ENCODE data around the gene INO80.

Gene INO80

GRCh38 chr15:41011055-41011815 is 104.8 kb downstream of the INO80 start:
- DNase-seq (ENCODE audit: low read depth) = no peak
- no peak for TF ChIP-seq CTCF (IDR thresholded peaks at IDR 0.05; ENCODE audit: control insufficient read depth, extremely low read depth, insufficient read depth)
- no peak overlapping the region for H3K4me3 ChIP-seq (ENCODE audit: low read depth, low read length)

GRCh38 chr15:41010345-41010744 is 105.7 kb downstream of the INO80 start:
- no peak for TF ChIP-seq CTCF (IDR thresholded peaks at IDR 0.05; ENCODE audit: control insufficient read depth, extremely low read depth, insufficient read depth)
- DNase-seq (ENCODE audit: low read depth) = no peak
- H3K4me3 ChIP-seq (ENCODE audit: low read depth, low read length) = no peak overlapping the region

- DNase-seq (ENCODE audit: low read depth) = no peak
- TF ChIP-seq CTCF (IDR thresholded peaks at IDR 0.05; ENCODE audit: control insufficient read depth, extremely low read depth, insufficient read depth) = no peak
- no peak overlapping the region for H3K4me3 ChIP-seq (ENCODE audit: low read depth, low read length)
Measured at GRCh38 chr15:41006479-41006878, 109.6 kb downstream of the INO80 start.

GRCh38 chr15:41004490-41004889 is 111.6 kb downstream of the INO80 start:
- no peak overlapping the region for H3K4me3 ChIP-seq (ENCODE audit: low read depth, low read length)
- no peak for TF ChIP-seq CTCF (IDR thresholded peaks at IDR 0.05; ENCODE audit: control insufficient read depth, extremely low read depth, insufficient read depth)
- DNase-seq (ENCODE audit: low read depth) = no peak

- no peak for TF ChIP-seq CTCF (IDR thresholded peaks at IDR 0.05; ENCODE audit: control insufficient read depth, extremely low read depth, insufficient read depth)
- no peak overlapping the region for H3K4me3 ChIP-seq (ENCODE audit: low read depth, low read length)
- DNase-seq (ENCODE audit: low read depth) = peak; percentile 80
Measured at GRCh38 chr15:41001524-41002214, 114.4 kb downstream of the INO80 start.

GRCh38 chr15:40999190-40999589 is 116.9 kb downstream of the INO80 start:
- H3K4me3 ChIP-seq (ENCODE audit: low read depth, low read length) = no peak overlapping the region
- no peak for DNase-seq (ENCODE audit: low read depth)
- TF ChIP-seq CTCF (IDR thresholded peaks at IDR 0.05; ENCODE audit: control insufficient read depth, extremely low read depth, insufficient read depth) = no peak

Data from LNCaP clone FGC (cell line).